Fibroblast of mammary gland (primary cell): ENCODE data around the gene NAT9.
A peak's percentile ranks its signal among the peaks of the same experiment; 100 is the strongest.

ENCODE experiments used
- DNase-seq: peaks from one replicate; pipeline ENCODE4 v3.0.0-alpha.2; 2010; ENCODE audit warnings: low read depth
- H3K4me3 ChIP-seq: 2 replicates; pipeline ENCODE4 v1.5.1; 2011; ENCODE audit warnings: low read depth, mild to moderate bottlenecking, low read length, moderate library complexity; ENCODE audit not compliant: control insufficient read depth
- TF ChIP-seq, protein P1 (sequence below): conservative IDR thresholded peaks from 2 replicates; pipeline ENCODE4 v1.5.1; 2011; ENCODE audit warnings: low read depth, low read length, inconsistent platforms; ENCODE audit not compliant: control insufficient read depth, insufficient read depth

The NAT9 gene

GRCh38 chr17:74818291-74818938 is 42.3 kb upstream of the NAT9 start:
- no peak overlapping the region for H3K4me3 ChIP-seq
- DNase-seq: no peak
- TF ChIP-seq, protein P1, sequence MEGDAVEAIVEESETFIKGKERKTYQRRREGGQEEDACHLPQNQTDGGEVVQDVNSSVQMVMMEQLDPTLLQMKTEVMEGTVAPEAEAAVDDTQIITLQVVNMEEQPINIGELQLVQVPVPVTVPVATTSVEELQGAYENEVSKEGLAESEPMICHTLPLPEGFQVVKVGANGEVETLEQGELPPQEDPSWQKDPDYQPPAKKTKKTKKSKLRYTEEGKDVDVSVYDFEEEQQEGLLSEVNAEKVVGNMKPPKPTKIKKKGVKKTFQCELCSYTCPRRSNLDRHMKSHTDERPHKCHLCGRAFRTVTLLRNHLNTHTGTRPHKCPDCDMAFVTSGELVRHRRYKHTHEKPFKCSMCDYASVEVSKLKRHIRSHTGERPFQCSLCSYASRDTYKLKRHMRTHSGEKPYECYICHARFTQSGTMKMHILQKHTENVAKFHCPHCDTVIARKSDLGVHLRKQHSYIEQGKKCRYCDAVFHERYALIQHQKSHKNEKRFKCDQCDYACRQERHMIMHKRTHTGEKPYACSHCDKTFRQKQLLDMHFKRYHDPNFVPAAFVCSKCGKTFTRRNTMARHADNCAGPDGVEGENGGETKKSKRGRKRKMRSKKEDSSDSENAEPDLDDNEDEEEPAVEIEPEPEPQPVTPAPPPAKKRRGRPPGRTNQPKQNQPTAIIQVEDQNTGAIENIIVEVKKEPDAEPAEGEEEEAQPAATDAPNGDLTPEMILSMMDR: no peak

DNA sequence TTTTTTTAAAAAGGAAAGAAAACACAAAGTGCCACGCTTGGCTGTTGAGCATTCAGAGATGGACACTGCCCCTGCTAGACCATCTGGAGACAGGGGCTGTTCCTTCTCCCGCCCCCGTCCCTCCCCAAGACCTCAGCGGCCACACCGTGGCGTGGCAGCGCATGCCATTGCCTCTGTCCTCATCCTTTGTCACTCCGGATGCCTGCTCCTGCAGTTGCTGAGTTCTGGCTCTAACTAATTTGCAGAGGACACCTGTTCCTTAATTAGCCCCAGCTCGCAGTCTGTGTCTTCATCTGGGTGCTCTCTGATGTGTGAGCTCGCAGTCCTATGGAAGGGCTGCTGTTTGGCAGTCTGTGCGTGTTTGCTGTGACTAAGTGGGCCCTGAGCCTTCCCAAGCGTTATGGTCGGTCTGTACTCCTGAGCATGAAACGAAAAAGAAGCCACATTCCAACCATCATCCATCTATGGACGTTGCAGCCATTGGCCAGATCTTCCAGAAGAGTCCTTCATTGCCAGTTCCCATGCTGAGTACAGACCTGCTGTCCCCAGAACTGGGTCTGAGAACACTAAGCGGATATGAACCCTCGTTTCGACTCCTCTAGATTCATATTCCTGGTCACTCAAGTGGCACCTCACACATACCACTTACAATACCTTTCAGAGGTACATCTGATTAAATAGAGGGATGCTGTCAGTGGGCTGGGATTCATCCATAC is 40.9 kb upstream of the NAT9 start:
- TF ChIP-seq, protein P1: no peak
- H3K4me3 ChIP-seq: no peak overlapping the region
- no peak for DNase-seq

DNA sequence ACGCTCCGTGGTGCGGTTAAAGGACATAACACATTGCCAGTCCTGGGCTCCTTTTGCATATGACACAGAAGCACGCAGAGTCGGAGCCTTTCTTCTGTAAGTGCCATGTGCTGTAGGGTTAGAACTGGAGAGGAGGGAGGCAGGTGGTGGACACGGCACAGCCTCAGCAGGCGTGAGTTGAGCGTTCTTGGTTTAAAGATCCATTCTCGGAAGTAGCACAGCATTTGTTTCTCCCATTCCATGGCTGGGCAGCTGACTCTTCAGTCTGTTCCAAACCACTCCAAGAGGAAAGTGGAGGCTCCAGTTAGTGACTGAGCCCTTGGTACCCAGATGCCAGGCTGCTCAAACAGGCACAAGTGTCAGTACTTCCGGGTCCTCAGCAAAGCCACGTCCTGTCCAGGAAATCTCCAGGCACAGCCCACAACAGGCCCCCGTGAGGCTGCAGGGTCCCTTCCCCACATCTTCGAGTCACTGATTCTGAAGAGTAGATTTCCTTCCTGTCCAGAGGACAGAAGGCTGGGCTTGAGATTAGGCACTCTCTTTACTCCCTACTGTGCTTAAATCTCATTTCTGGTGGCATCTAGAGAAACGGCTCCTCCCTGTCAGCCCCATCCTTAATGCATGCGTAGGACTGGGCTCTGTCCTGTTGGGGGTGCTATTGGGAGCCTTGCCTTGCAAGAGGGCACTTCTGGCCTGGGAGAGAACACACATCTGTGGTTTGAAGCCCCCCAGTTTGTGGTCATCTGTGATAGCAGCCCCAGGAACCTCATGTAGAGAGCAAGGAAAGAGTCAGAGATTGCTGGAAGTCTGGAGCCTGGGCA is 39.6 kb upstream of the NAT9 start:
- no peak overlapping the region for H3K4me3 ChIP-seq
- DNase-seq: no peak
- TF ChIP-seq, protein P1: peak; percentile 22

GRCh38 chr17:74815067-74815466 is 38.9 kb upstream of the NAT9 start:
- no peak for DNase-seq

DNA sequence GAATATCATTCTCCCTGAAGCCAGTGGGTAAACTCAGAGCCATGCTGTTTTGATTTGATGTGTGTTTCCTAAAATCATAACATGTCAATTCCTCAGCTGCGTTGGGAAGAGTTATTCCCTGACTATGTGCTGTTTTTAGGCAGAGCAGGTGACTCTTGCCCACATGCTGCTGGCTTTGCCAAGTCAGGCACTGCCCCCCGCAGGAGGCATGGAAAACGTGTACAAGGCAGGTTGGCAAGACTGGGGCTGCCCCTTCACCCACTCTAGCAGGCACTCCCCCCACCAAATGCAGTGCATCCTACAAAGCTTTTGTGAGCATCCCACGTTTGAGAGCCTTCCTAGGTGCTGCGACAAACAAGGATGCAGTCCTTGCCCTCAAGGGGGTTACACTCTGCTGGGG is 38.3 kb upstream of the NAT9 start:
- TF ChIP-seq, protein P1: no peak
- H3K4me3 ChIP-seq: no peak overlapping the region
- no peak for DNase-seq

More at GRCh38 chr17:74815067-74815466, 38.9 kb upstream of the NAT9 start:
- TF ChIP-seq, protein P1: no peak
- H3K4me3 ChIP-seq: no peak overlapping the region

DNA sequence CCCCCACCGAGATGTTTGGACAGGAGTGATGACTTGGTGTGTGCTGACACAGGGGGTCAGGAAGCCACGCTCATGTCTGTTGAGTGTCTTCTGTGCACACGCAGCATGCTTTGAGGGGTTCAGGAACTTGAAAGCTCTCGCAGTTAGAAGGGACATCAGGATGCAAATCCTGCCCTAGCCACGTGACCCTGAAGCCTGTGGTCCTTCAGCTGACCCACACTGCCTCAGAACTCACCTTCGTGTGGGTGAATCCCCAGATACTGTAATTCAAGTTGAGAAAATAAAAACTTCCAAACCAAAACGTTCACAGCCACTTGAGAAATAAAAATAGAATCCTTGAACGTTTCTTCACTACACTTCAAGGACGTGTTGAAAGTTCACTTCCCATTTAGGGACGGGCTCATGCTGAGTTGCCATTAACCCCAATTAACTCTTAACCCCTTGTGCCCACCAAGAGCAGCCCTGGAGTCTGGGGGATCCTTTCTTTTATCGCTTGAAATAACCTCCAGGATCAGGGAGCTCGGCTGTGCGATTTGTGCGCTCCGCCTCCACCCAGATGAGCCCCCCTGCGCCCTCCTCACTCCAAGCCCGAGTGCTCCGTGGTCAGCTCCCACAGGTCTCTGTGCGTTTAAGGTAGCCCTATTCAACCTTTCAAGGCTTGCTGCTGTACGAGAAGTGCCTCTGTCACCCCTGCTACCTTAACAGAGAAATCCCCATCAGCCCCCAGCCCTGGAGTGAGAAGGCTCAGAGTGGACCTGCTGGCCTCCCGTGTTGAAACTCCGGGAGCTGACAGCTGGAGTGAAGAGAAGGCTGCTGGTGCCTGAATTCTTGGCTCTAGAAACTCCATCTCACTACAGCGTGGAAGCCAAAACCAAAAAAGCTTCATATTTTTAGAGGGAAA is 36.2 kb upstream of the NAT9 start:
- TF ChIP-seq, protein P1: no peak

More for the DNA sequence above, 36.2 kb upstream of the NAT9 start:
- H3K4me3 ChIP-seq: no peak overlapping the region
- DNase-seq: no peak
